ENCODE data around the gene MAGEA9B. TPM values are rescaled to one million over a fixed set of nuclear protein-coding genes. Genes with fewer than 3 reads are reported as not detected.
A peak's percentile ranks its signal among the peaks of the same experiment; 100 is the strongest.
"Not testable (repeated sequence)": the region's sequence is repeated elsewhere in the genome, so short reads cannot be mapped to it uniquely, and the experiment has no call there.

MAGEA9B gene
- polyA plus RNA-seq, 3 donors = not detected

DNA sequence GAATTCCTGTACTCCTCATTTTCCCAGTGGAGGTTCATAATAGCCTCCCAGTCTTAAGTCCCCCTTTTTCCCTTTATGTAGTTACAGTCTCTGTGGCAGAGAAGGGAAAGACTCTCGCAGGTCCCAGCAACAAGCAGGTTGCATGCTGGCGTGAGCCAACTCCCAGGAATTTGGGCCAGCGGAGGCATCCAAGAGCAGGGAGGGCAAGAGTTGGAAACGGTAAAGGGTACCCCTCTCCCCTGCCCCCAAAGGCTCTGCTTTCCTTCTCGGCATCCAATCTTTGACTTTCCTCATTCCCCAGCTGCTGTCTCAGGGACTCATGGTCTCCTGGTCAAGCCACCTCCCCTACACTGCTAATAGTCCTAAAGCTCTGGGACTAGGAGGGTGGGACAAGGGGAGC is 23.3 kb upstream of the MAGEA9B start:
- Histone ChIP-seq H3K4me1 (ENCODE audit: control insufficient read depth in 1 of 2, insufficient read depth in 2 of 2, low read length in 2 of 2) (no peaks in the 10 kb centered on the region), H2AFZ (ENCODE audit: insufficient read depth, low read depth, low read length, poor library complexity, severe bottlenecking) (no peak overlapping the region), H3K4me2 (replicated peaks; ENCODE audit: extremely low read depth, low read length, poor library complexity, severe bottlenecking) (no peak overlapping the region), H3K36me3 (replicated peaks in 1 of 2; ENCODE audit: control insufficient read depth in 1 of 2, insufficient read depth in 2 of 2, low read length in 2 of 2) (peaks cover 13 to 17% of the 10 kb centered on the region in 2 donors), H4K20me1 (ENCODE audit: insufficient read depth, low read length) (peaks cover 7% of the 10 kb centered on the region), H3K4me3 (replicated peaks in 1 of 3; ENCODE audit: low read depth in 2 of 3, low read length in 3 of 3) (no peak overlapping the region), H3K27ac (ENCODE audit: low read depth in 1 of 2, low read length in 2 of 2) (no peak overlapping the region), H3K27me3 (ENCODE audit: control insufficient read depth in 2 of 2, insufficient read depth in 2 of 2, low read length in 2 of 2) (no peaks in the 10 kb centered on the region), H3K79me2 (ENCODE audit: insufficient read depth, low read length) (peaks cover 4% of the 10 kb centered on the region), H3K9me3 (replicated peaks in 1 of 2; ENCODE audit: control insufficient read depth in 1 of 2, insufficient read depth in 1 of 2, low read length in 2 of 2) (no peaks in the 10 kb centered on the region), H3K9ac (ENCODE audit: insufficient read depth, low read length, poor library complexity, severe bottlenecking) (no peak overlapping the region)
- peaks cover 0 to 2% (median 0%) of the 10 kb centered on the region in 7 donors for H3K9me3 Mint-ChIP-seq
- 100% methylated on average over 1 of the region's 5 CpGs for WGBS (ENCODE audit: insufficient coverage)
- H3K27ac Mint-ChIP-seq = no peak overlapping the region
- peaks cover 2% of the 10 kb centered on the region for H3K4me1 Mint-ChIP-seq
- TF ChIP-seq, protein P1, sequence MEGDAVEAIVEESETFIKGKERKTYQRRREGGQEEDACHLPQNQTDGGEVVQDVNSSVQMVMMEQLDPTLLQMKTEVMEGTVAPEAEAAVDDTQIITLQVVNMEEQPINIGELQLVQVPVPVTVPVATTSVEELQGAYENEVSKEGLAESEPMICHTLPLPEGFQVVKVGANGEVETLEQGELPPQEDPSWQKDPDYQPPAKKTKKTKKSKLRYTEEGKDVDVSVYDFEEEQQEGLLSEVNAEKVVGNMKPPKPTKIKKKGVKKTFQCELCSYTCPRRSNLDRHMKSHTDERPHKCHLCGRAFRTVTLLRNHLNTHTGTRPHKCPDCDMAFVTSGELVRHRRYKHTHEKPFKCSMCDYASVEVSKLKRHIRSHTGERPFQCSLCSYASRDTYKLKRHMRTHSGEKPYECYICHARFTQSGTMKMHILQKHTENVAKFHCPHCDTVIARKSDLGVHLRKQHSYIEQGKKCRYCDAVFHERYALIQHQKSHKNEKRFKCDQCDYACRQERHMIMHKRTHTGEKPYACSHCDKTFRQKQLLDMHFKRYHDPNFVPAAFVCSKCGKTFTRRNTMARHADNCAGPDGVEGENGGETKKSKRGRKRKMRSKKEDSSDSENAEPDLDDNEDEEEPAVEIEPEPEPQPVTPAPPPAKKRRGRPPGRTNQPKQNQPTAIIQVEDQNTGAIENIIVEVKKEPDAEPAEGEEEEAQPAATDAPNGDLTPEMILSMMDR (IDR thresholded peaks at IDR 0.05) = no peak
- intact Hi-C loops (cut with micrococcal nuclease) = no loop called here
- H3K27me3 Mint-ChIP-seq (ENCODE audit: low read depth in 3 of 3) = peaks cover 0 to 3% (median 2%) of the 10 kb centered on the region in 3 donors
- no peak for DNase-seq
- H3K4me3 Mint-ChIP-seq = no peak overlapping the region
- peaks cover 19% of the 10 kb centered on the region in 2 donors for H3K36me3 Mint-ChIP-seq

DNA sequence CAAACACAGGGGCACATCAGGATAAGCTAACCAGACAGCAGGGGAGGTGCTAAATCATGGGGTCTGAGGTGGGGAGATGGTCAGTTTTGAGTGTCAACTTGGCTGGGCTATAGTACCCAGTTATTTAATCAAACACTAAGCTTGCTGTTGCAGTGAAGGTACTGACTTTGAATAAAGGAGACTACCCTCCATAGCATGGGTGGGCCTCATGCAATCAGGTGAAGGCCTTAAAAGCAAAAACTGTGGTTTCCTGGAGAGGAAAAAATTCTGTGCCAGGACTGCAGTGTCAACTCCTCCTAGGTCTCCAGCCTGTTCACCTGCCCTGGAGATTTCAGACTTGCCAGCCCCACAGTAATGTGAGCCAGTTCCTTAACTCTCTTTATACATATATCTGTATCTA is 20.4 kb upstream of the MAGEA9B start:
- no peak overlapping the region for H3K4me3 Mint-ChIP-seq

DNA sequence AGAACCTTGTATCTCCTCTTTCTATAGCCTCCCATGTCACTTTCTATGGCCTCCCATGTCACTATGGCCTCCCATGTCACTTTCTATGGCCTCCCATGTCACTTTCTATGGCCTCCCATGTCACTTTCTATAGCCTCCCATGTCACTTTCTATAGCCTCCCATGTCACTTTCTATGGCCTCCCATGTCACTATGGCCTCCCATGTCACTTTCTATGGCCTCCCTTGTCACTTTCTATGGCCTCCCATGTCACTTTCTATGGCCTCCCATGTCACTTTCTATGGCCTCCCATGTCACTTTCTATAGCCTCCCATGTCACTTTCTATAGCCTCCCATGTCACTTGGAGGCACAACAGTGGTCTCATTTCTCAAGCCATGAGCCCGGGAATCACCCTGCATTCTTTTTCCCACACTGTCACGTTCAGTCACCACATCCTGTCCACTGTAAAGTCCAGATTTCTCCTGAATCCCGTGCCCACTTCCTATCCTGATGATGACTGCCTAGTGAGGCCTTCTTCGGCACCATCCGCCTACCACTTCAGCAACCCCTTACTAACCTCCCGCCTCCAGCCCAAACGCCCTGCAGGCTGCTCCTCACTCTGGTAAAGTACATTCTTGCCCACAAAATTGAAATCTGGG is 18.1 kb upstream of the MAGEA9B start:
- H3K9ac ChIP-seq (ENCODE audit: insufficient read depth, low read length, poor library complexity, severe bottlenecking); H3K4me2 ChIP-seq (replicated peaks; ENCODE audit: extremely low read depth, low read length, poor library complexity, severe bottlenecking); intact Hi-C loops (cut with micrococcal nuclease); H3K27me3 Mint-ChIP-seq (ENCODE audit: low read depth in 3 of 3); H3K9me3 Mint-ChIP-seq; H3K9me3 ChIP-seq (replicated peaks in 1 of 2; ENCODE audit: control insufficient read depth in 1 of 2, insufficient read depth in 1 of 2, low read length in 2 of 2); H3K4me1 Mint-ChIP-seq; DNase-seq; H3K4me3 ChIP-seq (replicated peaks in 1 of 3; ENCODE audit: low read depth in 2 of 3, low read length in 3 of 3); H3K27ac ChIP-seq (ENCODE audit: low read depth in 1 of 2, low read length in 2 of 2); H2AFZ ChIP-seq (ENCODE audit: insufficient read depth, low read depth, low read length, poor library complexity, severe bottlenecking); H3K79me2 ChIP-seq (ENCODE audit: insufficient read depth, low read length); H4K20me1 ChIP-seq (ENCODE audit: insufficient read depth, low read length); H3K4me3 Mint-ChIP-seq; H3K4me1 ChIP-seq (ENCODE audit: control insufficient read depth in 1 of 2, insufficient read depth in 2 of 2, low read length in 2 of 2); H3K27me3 ChIP-seq (ENCODE audit: control insufficient read depth in 2 of 2, insufficient read depth in 2 of 2, low read length in 2 of 2): not testable (repeated sequence)
- peaks cover 32 to 34% of the 10 kb centered on the region in 2 donors for H3K36me3 Mint-ChIP-seq
- H3K36me3 ChIP-seq (replicated peaks in 1 of 2; ENCODE audit: control insufficient read depth in 1 of 2, insufficient read depth in 2 of 2, low read length in 2 of 2) = peaks cover 20 to 23% of the 10 kb centered on the region in 2 donors
- peak overlapping the region in 2 of 7 donors; percentile 3 to 54 for H3K27ac Mint-ChIP-seq
- WGBS (ENCODE audit: insufficient coverage) = 88% methylated on average over 2 of the region's 7 CpGs

More for the DNA sequence above, 20.4 kb upstream of the MAGEA9B start:
- Mint-ChIP-seq H3K27ac (no peak overlapping the region), H3K36me3 (peaks cover 30 to 32% of the 10 kb centered on the region in 2 donors), H3K27me3 (ENCODE audit: low read depth in 3 of 3) (peaks cover 0 to 3% (median 2%) of the 10 kb centered on the region in 3 donors), H3K4me1 (peaks cover 2% of the 10 kb centered on the region), H3K9me3 (peaks cover 0 to 3% (median 0%) of the 10 kb centered on the region in 7 donors)
- H3K9me3 ChIP-seq (replicated peaks in 1 of 2; ENCODE audit: control insufficient read depth in 1 of 2, insufficient read depth in 1 of 2, low read length in 2 of 2) = no peaks in the 10 kb centered on the region
- H3K27me3 ChIP-seq (ENCODE audit: control insufficient read depth in 2 of 2, insufficient read depth in 2 of 2, low read length in 2 of 2) = no peaks in the 10 kb centered on the region
- no peak overlapping the region for H3K4me3 ChIP-seq (replicated peaks in 1 of 3; ENCODE audit: low read depth in 2 of 3, low read length in 3 of 3)
- no peak for DNase-seq
- peaks cover 4% of the 10 kb centered on the region for H4K20me1 ChIP-seq (ENCODE audit: insufficient read depth, low read length)
- TF ChIP-seq, protein P1 (IDR thresholded peaks at IDR 0.05) = no peak
- no peaks in the 10 kb centered on the region for H3K79me2 ChIP-seq (ENCODE audit: insufficient read depth, low read length)
- H3K36me3 ChIP-seq (replicated peaks in 1 of 2; ENCODE audit: control insufficient read depth in 1 of 2, insufficient read depth in 2 of 2, low read length in 2 of 2) = peaks cover 20 to 23% of the 10 kb centered on the region in 2 donors
- H2AFZ ChIP-seq (ENCODE audit: insufficient read depth, low read depth, low read length, poor library complexity, severe bottlenecking) = no peak overlapping the region
- H3K4me1 ChIP-seq (ENCODE audit: control insufficient read depth in 1 of 2, insufficient read depth in 2 of 2, low read length in 2 of 2) = no peaks in the 10 kb centered on the region
- intact Hi-C loops (cut with micrococcal nuclease) = no loop called here
- H3K9ac ChIP-seq (ENCODE audit: insufficient read depth, low read length, poor library complexity, severe bottlenecking) = no peak overlapping the region
- no peak overlapping the region for H3K27ac ChIP-seq (ENCODE audit: low read depth in 1 of 2, low read length in 2 of 2)
- no peak overlapping the region for H3K4me2 ChIP-seq (replicated peaks; ENCODE audit: extremely low read depth, low read length, poor library complexity, severe bottlenecking)

All from CD14-positive monocyte (primary cell).